ENCODE measurements around the gene VPS13C.
"Not testable (repeated sequence)": the region's sequence is repeated elsewhere in the genome, so short reads cannot be mapped to it uniquely, and the experiment has no call there.

The VPS13C gene

GRCh38 chr15:62051166-62051565 is 9.1 kb downstream of the VPS13C start:
- in situ Hi-C loops (cut with HindIII; ENCODE audit: low pct_unique_long_range_greater_than_20kb, low sequenced_read_pairs) = no loop called here

GRCh38 chr15:62050115-62050514 is 10.1 kb downstream of the VPS13C start:
- no peak for TF ChIP-seq JUND (IDR thresholded peaks at IDR 0.05; ENCODE audit: low read depth)
- DNase-seq (ENCODE audit: low read depth in 1 of 2, low spot score in 1 of 2) = no peak
- in situ Hi-C loops (cut with HindIII; ENCODE audit: low pct_unique_long_range_greater_than_20kb, low sequenced_read_pairs) = no loop called here

More at GRCh38 chr15:62051166-62051565, 9.1 kb downstream of the VPS13C start:
- DNase-seq (ENCODE audit: low read depth in 1 of 2, low spot score in 1 of 2) = no peak
- TF ChIP-seq JUND (IDR thresholded peaks at IDR 0.05; ENCODE audit: low read depth) = no peak

- in situ Hi-C loops (cut with HindIII; ENCODE audit: low pct_unique_long_range_greater_than_20kb, low sequenced_read_pairs); DNase-seq (ENCODE audit: low read depth in 1 of 2, low spot score in 1 of 2): not testable (repeated sequence)
Observed at GRCh38 chr15:62048254-62048653, 12.0 kb downstream of the VPS13C start.

- no peak for DNase-seq (ENCODE audit: low read depth in 1 of 2, low spot score in 1 of 2)
- no peak for TF ChIP-seq JUND (IDR thresholded peaks at IDR 0.05; ENCODE audit: low read depth)
- in situ Hi-C loops (cut with HindIII; ENCODE audit: low pct_unique_long_range_greater_than_20kb, low sequenced_read_pairs) = no loop called here
Observed at GRCh38 chr15:62047282-62047827, 12.9 kb downstream of the VPS13C start.

GRCh38 chr15:62046078-62046743 is 14.0 kb downstream of the VPS13C start:
- in situ Hi-C loops (cut with HindIII; ENCODE audit: low pct_unique_long_range_greater_than_20kb, low sequenced_read_pairs) = no loop called here

GRCh38 chr15:62035256-62035924 is 24.9 kb downstream of the VPS13C start:
- no peak for TF ChIP-seq JUND (IDR thresholded peaks at IDR 0.05; ENCODE audit: low read depth)
- DNase-seq (ENCODE audit: low read depth in 1 of 2, low spot score in 1 of 2) = no peak
- in situ Hi-C loops (cut with HindIII; ENCODE audit: low pct_unique_long_range_greater_than_20kb, low sequenced_read_pairs) = no loop called here

More at GRCh38 chr15:62046078-62046743, 14.0 kb downstream of the VPS13C start:
- TF ChIP-seq JUND (IDR thresholded peaks at IDR 0.05; ENCODE audit: low read depth) = no peak
- no peak for DNase-seq (ENCODE audit: low read depth in 1 of 2, low spot score in 1 of 2)

GRCh38 chr15:62027916-62028315 is 32.3 kb downstream of the VPS13C start:
- in situ Hi-C loops (cut with HindIII; ENCODE audit: low pct_unique_long_range_greater_than_20kb, low sequenced_read_pairs) = no loop called here
- no peak for TF ChIP-seq JUND (IDR thresholded peaks at IDR 0.05; ENCODE audit: low read depth)
- no peak for DNase-seq (ENCODE audit: low read depth in 1 of 2, low spot score in 1 of 2)

- TF ChIP-seq JUND (IDR thresholded peaks at IDR 0.05; ENCODE audit: low read depth) = no peak
- in situ Hi-C loops (cut with HindIII; ENCODE audit: low pct_unique_long_range_greater_than_20kb, low sequenced_read_pairs) = no loop called here
- DNase-seq (ENCODE audit: low read depth in 1 of 2, low spot score in 1 of 2) = no peak
Observed at GRCh38 chr15:62027263-62027565, 33.0 kb downstream of the VPS13C start.

- in situ Hi-C loops (cut with HindIII; ENCODE audit: low pct_unique_long_range_greater_than_20kb, low sequenced_read_pairs) = no loop called here
- DNase-seq (ENCODE audit: low read depth in 1 of 2, low spot score in 1 of 2) = no peak
- no peak for TF ChIP-seq JUND (IDR thresholded peaks at IDR 0.05; ENCODE audit: low read depth)
Observed at GRCh38 chr15:62026487-62027262, 33.6 kb downstream of the VPS13C start.

- in situ Hi-C loops (cut with HindIII; ENCODE audit: low pct_unique_long_range_greater_than_20kb, low sequenced_read_pairs) = no loop called here
- DNase-seq (ENCODE audit: low read depth in 1 of 2, low spot score in 1 of 2) = peak in 1 of 2 experiments; percentile 3
- no peak for TF ChIP-seq JUND (IDR thresholded peaks at IDR 0.05; ENCODE audit: low read depth)
Observed at GRCh38 chr15:62021991-62022600, 38.2 kb downstream of the VPS13C start.

GRCh38 chr15:62020576-62021160 is 39.6 kb downstream of the VPS13C start:
- in situ Hi-C loops (cut with HindIII; ENCODE audit: low pct_unique_long_range_greater_than_20kb, low sequenced_read_pairs) = no loop called here
- no peak for DNase-seq (ENCODE audit: low read depth in 1 of 2, low spot score in 1 of 2)
- no peak for TF ChIP-seq JUND (IDR thresholded peaks at IDR 0.05; ENCODE audit: low read depth)

- DNase-seq (ENCODE audit: low read depth in 1 of 2, low spot score in 1 of 2); in situ Hi-C loops (cut with HindIII; ENCODE audit: low pct_unique_long_range_greater_than_20kb, low sequenced_read_pairs): not testable (repeated sequence)
Observed at GRCh38 chr15:62005354-62005753, 54.9 kb downstream of the VPS13C start.
